ENCODE measurements around the gene SPOP.
A peak's percentile ranks its signal among the peaks of the same experiment; 100 is the strongest.

Gene SPOP

DNA sequence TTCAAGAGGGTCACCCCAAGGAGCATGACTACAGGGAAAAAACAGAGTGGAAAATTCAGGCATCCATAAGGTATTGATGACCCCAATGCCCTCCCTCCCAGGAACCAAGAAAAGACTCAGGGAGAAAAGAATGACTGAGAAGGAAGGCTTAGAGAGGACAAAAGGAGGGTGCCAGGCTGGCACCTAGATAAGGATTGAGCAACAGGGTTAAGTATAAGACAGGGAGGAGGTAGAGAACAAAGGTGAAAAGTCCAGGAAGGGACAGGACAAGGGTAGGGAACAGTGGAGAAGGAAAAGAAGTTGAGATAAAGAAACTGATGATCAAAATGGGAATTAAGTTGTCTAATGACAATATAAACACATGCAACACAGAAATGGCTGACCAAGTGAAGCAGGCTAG is 27.4 kb upstream of the SPOP start:
- no peak for TF ChIP-seq CTCF (IDR thresholded peaks at IDR 0.05; ENCODE audit: borderline replicate concordance, insufficient read depth, low read depth, low read length)
- no peak overlapping the region for H3K4me3 ChIP-seq (ENCODE audit: low read depth, low read length)

- TF ChIP-seq CTCF (IDR thresholded peaks at IDR 0.05; ENCODE audit: borderline replicate concordance, insufficient read depth, low read depth, low read length): peak; percentile 46; the same call in 1 of the 2 replicates
- no peak overlapping the region for H3K4me3 ChIP-seq (ENCODE audit: low read depth, low read length)
These were observed 25.8 kb upstream of the SPOP start for GRCh38 chr17:49703557-49704277.

DNA sequence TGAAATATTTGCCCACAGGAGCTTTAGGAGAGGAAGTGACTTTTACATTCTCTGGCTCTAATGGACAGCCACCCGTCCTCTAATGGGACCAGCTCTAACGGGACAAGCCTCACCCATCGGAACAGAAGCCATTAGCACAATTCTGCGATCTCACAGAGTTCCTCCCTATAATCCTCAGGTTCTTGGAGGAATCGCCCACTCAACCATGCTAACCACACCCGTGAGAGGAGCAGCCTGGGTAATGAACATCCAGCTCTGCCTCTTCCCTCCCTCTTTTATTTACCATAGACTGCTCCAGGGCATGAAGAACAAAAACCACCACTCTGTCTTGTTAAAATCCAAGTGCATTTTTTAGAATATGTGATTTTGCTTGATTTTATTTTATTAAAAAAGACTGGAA is 23.1 kb upstream of the SPOP start:
- H3K4me3 ChIP-seq (ENCODE audit: low read depth, low read length): no peak overlapping the region
- no peak for TF ChIP-seq CTCF (IDR thresholded peaks at IDR 0.05; ENCODE audit: borderline replicate concordance, insufficient read depth, low read depth, low read length)

DNA sequence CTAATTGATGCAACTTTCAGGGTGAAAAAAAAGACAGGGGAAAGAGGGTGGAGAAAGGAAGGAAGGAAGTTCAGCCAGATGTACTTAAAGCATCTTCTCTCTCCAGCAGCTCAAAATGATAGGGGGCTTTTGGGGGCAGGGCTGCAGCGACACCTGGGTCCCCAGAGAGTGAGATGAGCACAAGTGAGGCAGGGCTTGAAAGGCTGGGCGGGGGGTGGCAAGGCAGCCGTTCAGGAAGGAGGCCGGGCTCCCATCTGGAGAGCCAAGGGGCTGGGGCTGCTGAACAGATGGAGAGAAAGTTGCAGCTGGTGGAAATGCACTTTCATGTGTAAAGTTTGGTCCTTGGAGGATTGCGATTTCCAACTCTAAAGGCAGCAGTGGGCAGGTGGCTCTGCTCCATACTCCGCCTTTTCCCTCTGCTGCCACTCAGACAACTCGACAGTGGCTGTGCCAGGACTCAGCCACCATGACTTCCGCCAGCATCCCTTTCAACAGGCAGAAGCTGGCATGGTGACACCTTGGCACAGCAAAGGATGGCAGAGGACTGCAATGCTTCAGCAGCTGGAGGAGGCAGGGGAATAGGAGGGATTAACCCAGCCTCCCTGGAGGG is 22.2 kb upstream of the SPOP start:
- TF ChIP-seq CTCF (IDR thresholded peaks at IDR 0.05; ENCODE audit: borderline replicate concordance, insufficient read depth, low read depth, low read length): no peak
- H3K4me3 ChIP-seq (ENCODE audit: low read depth, low read length): no peak overlapping the region

DNA sequence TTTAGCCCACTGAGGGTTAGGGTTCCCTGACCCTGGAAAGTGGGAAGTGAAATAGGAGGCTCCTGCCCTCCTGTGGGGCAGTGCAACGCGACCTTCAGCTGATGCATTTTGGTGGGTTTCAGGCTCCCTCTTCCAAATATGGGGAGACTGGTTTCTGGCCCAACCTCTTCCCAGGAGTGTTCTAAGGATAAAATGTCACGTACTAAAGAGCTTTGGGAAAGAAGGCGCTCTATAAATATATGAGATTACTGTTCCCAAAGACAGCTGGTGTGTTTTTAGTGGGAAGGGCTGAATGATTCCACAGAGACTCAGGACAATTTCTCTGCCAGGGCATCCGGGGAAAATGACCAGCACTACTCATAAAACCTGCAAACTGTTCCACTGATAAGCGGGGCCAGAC is 20.1 kb upstream of the SPOP start:
- H3K4me3 ChIP-seq (ENCODE audit: low read depth, low read length): no peak overlapping the region
- TF ChIP-seq CTCF (IDR thresholded peaks at IDR 0.05; ENCODE audit: borderline replicate concordance, insufficient read depth, low read depth, low read length): no peak

- TF ChIP-seq CTCF (IDR thresholded peaks at IDR 0.05; ENCODE audit: borderline replicate concordance, insufficient read depth, low read depth, low read length): no peak
These were observed 18.4 kb upstream of the SPOP start for GRCh38 chr17:49696233-49696761.

More at GRCh38 chr17:49696233-49696761, 18.4 kb upstream of the SPOP start:
- H3K4me3 ChIP-seq (ENCODE audit: low read depth, low read length): no peak overlapping the region

All from GM12875 (cell line).